Left lung (tissue), 10 donors: ENCODE results near the gene SYCE3. TPM values are rescaled to one million over a fixed set of nuclear protein-coding genes. Genes with fewer than 3 reads are reported as not detected.

Experiments
- ATAC-seq: fragments of 200-7000 bp; cut with Tn5 transposase; one replicate; pipeline ENCODE4 v1.9.1; 2020; ENCODE audit warnings: moderate library complexity
- DNase-seq, 4 donors: peaks; one replicate each; pipeline ENCODE4 v3.0.0-alpha.2; 2013 to 2020
- H3K27ac ChIP-seq, 2 donors: fragments of 200-600 bp; sonication (generic) in 1 of 2; one replicate each; pipeline versions ENCODE4 v1.5.0 to v1.8.0; 2020 to 2021
- H3K27me3 ChIP-seq, 2 donors: fragments of 200-600 bp; sonication (generic) in 1 of 2; one replicate each; pipeline versions ENCODE4 v1.5.0 to v1.8.0; 2020 to 2021
- H3K36me3 ChIP-seq, 2 donors: fragments of 200-600 bp; sonication (generic) in 1 of 2; one replicate each; pipeline versions ENCODE4 v1.5.0 to v1.8.0; 2020 to 2021
- H3K4me1 ChIP-seq, 2 donors: fragments of 200-600 bp; one replicate each; pipeline ENCODE4 v1.8.0; 2021
- H3K4me3 ChIP-seq, 2 donors: fragments of 200-600 bp; sonication (generic) in 1 of 2; one replicate each; pipeline versions ENCODE4 v1.5.0 to v1.8.0; 2020 to 2021; ENCODE audit warnings: mild to moderate bottlenecking in 1 of 2
- H3K9me3 ChIP-seq, 2 donors: fragments of 200-600 bp; sonication (generic) in 1 of 2; one replicate each; pipeline versions ENCODE4 v1.5.0 to v1.8.0; 2020 to 2021
- CTCF ChIP-seq, 2 donors: fragments of 200-600 bp; sonication (generic) in 1 of 2; IDR thresholded peaks; one replicate each; pipeline versions ENCODE4 v1.5.0 to v1.8.0; 2021; ENCODE audit warnings: antibody characterized with exemption in 2 of 2
- intact Hi-C, 2 donors: fragments of 100-400 bp; cut with DNase I; formaldehyde crosslinking; loops; one replicate each; pipeline versions ENCODE4 v1.11.2 to v1.14.2; 2022
- polyA plus RNA-seq, 6 donors: library from polyadenylated mRNA; unstranded; fragments of 120-200 nt; gene quantifications; one replicate each; pipeline ENCODE4 v1.2.1, GENCODE V29; 2013; ENCODE audit not compliant: insufficient read length in 6 of 6
- total RNA-seq, 2 donors: library from RNA; stranded (reverse); fragmentation: NEBNext Ultra II Directional; extraction: Animal tissue kit (Norgen Biotek cat#: 25700); gene quantifications; one replicate each; pipeline ENCODE4 v1.2.1, GENCODE V29; 2021
- donor health status: DM: no; HTN: yes; CAD: no.
- donor health status: DM: no; HTN: no; CAD: no.

The SYCE3 gene
- total and polyA plus RNA-seq, 8 donors, result not detected

DNA sequence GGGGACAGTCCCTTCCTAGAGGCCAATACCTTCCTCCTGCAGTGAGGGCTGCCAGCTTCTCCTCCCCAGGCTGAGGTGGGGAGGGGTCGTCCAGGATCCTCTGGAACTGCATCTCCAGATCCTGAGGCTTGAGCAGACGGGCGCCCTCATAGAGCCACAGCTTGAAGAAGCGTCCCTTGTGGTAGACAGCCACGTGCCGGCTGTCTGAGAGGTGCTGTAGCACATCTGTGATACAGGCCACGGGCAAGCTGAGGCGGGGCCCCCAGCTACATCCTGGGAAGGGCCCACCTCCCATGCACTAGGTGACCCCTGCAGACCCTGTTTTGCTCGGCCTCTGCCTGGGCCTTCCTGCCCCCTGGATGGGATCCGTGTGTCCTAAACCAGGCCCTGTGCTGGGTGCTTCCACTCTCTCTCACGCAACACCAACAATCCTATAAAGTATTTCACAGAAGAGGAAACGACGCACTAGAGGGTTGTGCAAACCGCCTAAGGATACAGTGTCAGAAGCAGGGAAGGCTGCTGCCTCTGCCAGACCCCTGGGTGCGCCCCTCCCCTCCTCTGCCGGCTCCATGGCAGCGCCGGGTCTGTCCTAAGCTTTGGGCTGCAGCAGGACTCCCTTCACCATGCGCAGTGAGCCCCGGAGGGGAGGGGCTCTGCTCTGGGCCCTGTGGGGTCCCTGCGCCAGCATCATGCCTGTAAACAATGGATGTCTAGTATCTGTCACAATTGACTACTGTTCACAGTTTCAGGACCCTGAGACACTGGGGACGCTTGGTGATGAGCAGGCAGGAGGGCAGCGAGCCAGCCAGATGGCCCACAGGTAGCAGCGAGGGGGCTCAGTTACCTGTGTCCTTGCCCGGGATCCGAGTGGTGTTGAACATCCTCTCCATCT lies 11.0 kb upstream of the SYCE3 start:
- Histone ChIP-seq H3K27ac (no peak overlapping the region), H3K27me3 (peaks cover 0 to 5% of the 10 kb centered on the region in 2 donors), H3K36me3 (peaks cover 0 to 58% of the 10 kb centered on the region in 2 donors), H3K4me1 (peaks cover 5 to 8% of the 10 kb centered on the region in 2 donors), H3K4me3 (no peak overlapping the region), H3K9me3 (no peaks in the 10 kb centered on the region)
- ATAC-seq (no peak), DNase-seq (no peak)
- TF ChIP-seq CTCF (IDR thresholded peaks at IDR 0.05), result no peak
- intact Hi-C loops, result no loop called here

DNA sequence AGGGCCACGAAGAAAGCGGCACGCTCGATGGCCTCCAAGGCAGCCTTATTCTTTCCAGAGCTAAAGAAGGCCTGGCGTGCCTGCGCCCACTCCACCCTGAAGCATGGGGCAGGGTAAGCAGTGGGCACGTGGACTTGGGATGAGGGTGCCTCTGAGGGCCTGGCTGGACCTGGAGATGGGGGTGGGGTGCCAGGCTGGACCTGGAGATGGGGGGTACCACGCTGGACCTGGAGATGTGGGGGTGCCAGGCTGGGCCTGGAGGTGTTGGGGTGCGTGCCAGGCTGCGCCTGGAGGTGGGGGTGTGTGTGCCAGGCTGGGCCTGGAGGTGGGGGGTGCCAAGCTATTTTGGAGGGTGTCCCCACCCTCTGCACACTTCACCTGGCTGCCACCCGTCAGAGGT lies 10.2 kb upstream of the SYCE3 start:
- Histone ChIP-seq H3K36me3 (peaks cover 0 to 62% of the 10 kb centered on the region in 2 donors), H3K4me3 (no peak overlapping the region), H3K27me3 (peaks cover 0 to under 1% of the 10 kb centered on the region in 2 donors), H3K9me3 (no peaks in the 10 kb centered on the region), H3K27ac (no peak overlapping the region), H3K4me1 (peaks cover 0 to under 1% of the 10 kb centered on the region in 2 donors)
- intact Hi-C loops, result no loop called here
- DNase-seq (no peak), ATAC-seq (no peak)
- TF ChIP-seq CTCF (IDR thresholded peaks at IDR 0.05), result no peak

DNA sequence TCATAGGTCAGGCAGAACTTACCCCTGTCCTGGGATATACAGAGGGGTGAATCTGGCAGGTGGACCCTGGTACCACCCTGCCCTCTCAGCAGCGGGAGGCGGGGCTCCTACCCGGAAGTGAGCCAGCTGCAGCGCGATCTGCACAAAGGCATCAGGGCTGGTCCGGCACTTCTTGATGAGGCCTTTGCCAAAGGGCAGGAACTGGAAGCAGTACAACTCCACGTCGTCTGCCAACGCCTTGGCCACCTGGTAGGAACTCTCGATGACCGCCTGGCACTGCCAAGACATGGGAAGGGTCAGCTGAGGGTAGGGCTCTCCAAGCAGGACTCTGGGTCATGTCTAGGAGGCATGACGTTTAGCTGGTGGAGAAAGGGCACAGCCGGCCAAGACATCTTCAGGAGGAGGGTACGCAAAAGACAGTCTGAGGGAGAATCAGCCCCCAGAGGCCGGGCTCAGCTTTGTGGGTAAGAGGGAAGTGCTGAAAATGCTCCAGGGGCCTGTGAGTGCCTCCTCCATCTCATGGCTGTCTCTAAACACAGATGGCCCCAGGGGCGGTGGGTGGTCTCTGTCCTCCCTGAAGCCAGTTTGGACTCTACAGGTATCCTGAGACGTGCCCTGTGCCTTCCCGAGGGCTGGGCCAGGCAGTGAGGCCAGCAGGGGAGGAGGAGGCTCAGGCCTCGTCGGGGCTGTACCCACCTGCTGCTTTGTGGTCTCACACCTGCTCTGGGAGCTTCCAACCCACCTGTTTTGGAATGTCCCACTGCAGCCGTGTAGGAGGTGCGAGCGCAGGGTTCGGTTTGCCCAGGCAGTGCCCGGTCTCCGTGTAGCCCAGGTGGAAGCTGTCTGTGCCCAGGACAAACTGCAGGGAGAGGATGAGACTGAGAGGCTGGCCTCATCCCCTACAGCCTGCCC lies 8.8 kb upstream of the SYCE3 start:
- H3K27ac ChIP-seq, result no peak overlapping the region
- ATAC-seq, result no peak
- H3K4me1 ChIP-seq, result no peaks in the 10 kb centered on the region
- H3K27me3 ChIP-seq, result no peaks in the 10 kb centered on the region
- peaks cover 0 to 63% of the 10 kb centered on the region in 2 donors for H3K36me3 ChIP-seq
- DNase-seq, result no peak
- intact Hi-C loops, result no loop called here
- H3K9me3 ChIP-seq, result no peaks in the 10 kb centered on the region
- H3K4me3 ChIP-seq, result no peak overlapping the region
- TF ChIP-seq CTCF (IDR thresholded peaks at IDR 0.05), result no peak

DNA sequence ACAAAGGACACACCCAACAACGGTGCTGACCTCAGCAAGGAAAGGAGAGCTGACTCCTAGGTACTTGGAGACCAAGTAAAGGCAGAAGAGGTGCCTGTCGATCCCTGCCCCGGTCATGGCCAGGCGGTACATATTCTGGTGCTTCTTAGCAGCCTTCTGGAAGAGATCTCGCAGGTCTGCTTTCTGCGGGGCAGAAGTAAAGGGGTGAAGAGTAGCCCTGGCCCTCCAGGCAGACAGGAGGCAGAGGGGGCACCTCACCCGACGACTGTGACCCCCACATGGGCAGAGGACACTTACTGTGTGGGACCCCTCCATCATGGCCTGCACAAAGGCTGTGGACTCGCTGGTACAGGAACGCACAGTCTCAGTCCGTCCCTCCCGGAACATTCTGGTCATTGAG lies 8.1 kb upstream of the SYCE3 start:
- no peaks in the 10 kb centered on the region for H3K27me3 ChIP-seq
- H3K9me3 ChIP-seq, result no peaks in the 10 kb centered on the region
- no peak overlapping the region for H3K4me3 ChIP-seq
- ATAC-seq (no peak), DNase-seq (no peak)
- H3K36me3 ChIP-seq, result peaks cover 0 to 63% of the 10 kb centered on the region in 2 donors
- intact Hi-C loops, result no loop called here
- TF ChIP-seq CTCF (IDR thresholded peaks at IDR 0.05), result no peak
- no peak overlapping the region for H3K27ac ChIP-seq
- no peaks in the 10 kb centered on the region for H3K4me1 ChIP-seq
